GM12878 (cell line): Measurements from ENCODE around the gene HLA-DRB1. TPM values are rescaled to one million over a fixed set of nuclear protein-coding genes. Genes with fewer than 3 reads are reported as not detected.

Source experiments
- ATAC-seq: fragments of 200-7000 bp; cut with Tn5 transposase; 3 replicates; pipeline ENCODE4 v1.9.1; 2020; ENCODE audit warnings: mild to moderate bottlenecking, moderate library complexity
- BruUV-seq: library from RNA; stranded (reverse); fragments of 400-500 nt; replicated peaks from 2 replicates; lab custom pipeline; 2021; lab: Mats Ljungman, UMichigan
- CTCF ChIA-PET: fragments of 300-600 bp; sonication (Branson Sonifier 250); formaldehyde crosslinking; extraction: SDS; loops from one replicate; lab custom pipeline; 2021; ENCODE audit warnings: inconsistent platforms; lab: Yijun Ruan, JAX
- POLR2A ChIA-PET: fragments of 350-600 bp; formaldehyde crosslinking; extraction: SDS; loops from one replicate; lab custom pipeline; 2021; ENCODE audit warnings: inconsistent platforms; lab: Charles Lee
- RAD21 ChIA-PET: fragments of 300-600 bp; sonication (Branson Sonifier 250); formaldehyde crosslinking; loops from one replicate; lab custom pipeline; 2023; ENCODE audit warnings: antibody characterized with exemption; ENCODE audit not compliant: unreplicated experiment; lab: Charles Lee
- SMC1A ChIA-PET: fragments of 300-600 bp; sonication (Branson Sonifier 250); formaldehyde crosslinking; loops from one replicate; lab custom pipeline; 2023; ENCODE audit not compliant: unreplicated experiment, uncharacterized antibody; lab: Charles Lee
- DNase-seq: peaks from one replicate; pipeline ENCODE4 v3.0.0-alpha.2; 2011; ENCODE audit warnings: low read depth, low spot score
- FAIRE-seq: peaks from 3 replicates; lab custom pipeline; 2011; peaks lifted over from hg19 to GRCh38; lab: Jason Lieb, UNC
- H2AFZ ChIP-seq: 2 replicates; pipeline ENCODE4 v1.6.0; 2011; ENCODE audit warnings: low read depth, low read length, control low read depth; ENCODE audit not compliant: control insufficient read depth
- H3K27ac ChIP-seq: 2 replicates; pipeline ENCODE4 v1.5.1; 2011; ENCODE audit warnings: control low read depth; ENCODE audit not compliant: control insufficient read depth, insufficient read depth
- H3K27me3 ChIP-seq, 2 experiments: replicated peaks in 1 of 2; 2 replicates each; pipeline versions ENCODE4 v1.6.0 to v1.6.1; 2011; ENCODE audit warnings: low read length in 1 of 2; ENCODE audit not compliant: control insufficient read depth in 2 of 2, insufficient read depth in 2 of 2
- H3K36me3 ChIP-seq, 2 experiments: 2 replicates each; pipeline ENCODE4 v1.5.1; 2011; ENCODE audit warnings: low read length in 1 of 2; ENCODE audit not compliant: control insufficient read depth in 2 of 2, insufficient read depth in 2 of 2
- H3K4me1 ChIP-seq: 2 replicates; pipeline ENCODE4 v1.6.1; 2011; ENCODE audit warnings: mild to moderate bottlenecking, low read length, moderate library complexity, mixed read lengths; ENCODE audit not compliant: control insufficient read depth, insufficient read depth
- H3K4me2 ChIP-seq: 2 replicates; pipeline ENCODE4 v1.6.0; 2011; ENCODE audit warnings: control low read depth; ENCODE audit not compliant: control insufficient read depth, insufficient read depth
- H3K4me3 ChIP-seq: fragments of 200-600 bp; sonication (generic); 2 replicates; pipeline ENCODE4 v1.5.1; 2016
- H3K79me2 ChIP-seq: 2 replicates; pipeline ENCODE4 v1.6.0; 2011; ENCODE audit warnings: low read length; ENCODE audit not compliant: control insufficient read depth, insufficient read depth
- H3K9ac ChIP-seq: 2 replicates; pipeline ENCODE4 v1.8.0; 2011; ENCODE audit warnings: low read length, control low read depth, mixed read lengths; ENCODE audit not compliant: control insufficient read depth, insufficient read depth
- H3K9me3 ChIP-seq: replicated peaks from 3 replicates; pipeline ENCODE4 v1.5.1; 2011; ENCODE audit warnings: mild to moderate bottlenecking, low read length; ENCODE audit not compliant: control insufficient read depth, insufficient read depth
- H4K20me1 ChIP-seq: 2 replicates; pipeline ENCODE4 v1.6.0; 2011; ENCODE audit not compliant: control insufficient read depth, insufficient read depth
- CBX3 ChIP-seq: fragments of 200-600 bp; sonication (generic); IDR thresholded peaks from 2 replicates; pipeline ENCODE4 v1.6.1; 2016; ENCODE audit warnings: low read depth, borderline replicate concordance
- EGR1 ChIP-seq, 2 experiments: IDR thresholded peaks; 1 replicate in 1 of 2; 2 replicates in 1 of 2; pipeline ENCODE4 v1.6.1; 2011 to 2012; ENCODE audit warnings: low read depth in 2 of 2, low read length in 2 of 2, borderline replicate concordance in 1 of 2, mild to moderate bottlenecking in 1 of 2, moderate library complexity in 1 of 2
- EP300 ChIP-seq, 2 experiments: fragments of 150-350 bp in 1 of 2; IDR thresholded peaks; 2 replicates each; pipeline ENCODE4 v1.6.1; 2011 to 2012; ENCODE audit warnings: low read depth in 2 of 2, low read length in 2 of 2, borderline replicate concordance in 1 of 2, improper control_type of control experiment in 1 of 2, inconsistent platforms in 1 of 2; ENCODE audit not compliant: control insufficient read depth in 1 of 2
- ETV6 ChIP-seq, 2 experiments: fragments of 450-650 bp in 1 of 2; IDR thresholded peaks in 1 of 2; conservative IDR thresholded peaks in 1 of 2; 2 replicates each; pipeline ENCODE4 v1.6.1; 2014; ENCODE audit warnings: antibody characterized with exemption in 1 of 2, borderline replicate concordance in 1 of 2, low read depth in 1 of 2, mild to moderate bottlenecking in 1 of 2, moderate library complexity in 1 of 2
- IKZF2 ChIP-seq, 2 experiments: fragments of 450-650 bp; IDR thresholded peaks; 2 replicates each; pipeline ENCODE4 v1.6.1; 2017; ENCODE audit warnings: mild to moderate bottlenecking in 2 of 2, moderate library complexity in 2 of 2
- MTA3 ChIP-seq: IDR thresholded peaks from 2 replicates; pipeline ENCODE4 v1.6.1; 2012; ENCODE audit warnings: low read length, inconsistent platforms, borderline replicate concordance
- PAX5 ChIP-seq: IDR thresholded peaks from 2 replicates; pipeline ENCODE4 v1.6.1; 2011; ENCODE audit warnings: low read depth, low read length, borderline replicate concordance
- SIX5 ChIP-seq: IDR thresholded peaks from 2 replicates; pipeline ENCODE4 v1.6.1; 2011; ENCODE audit warnings: mild to moderate bottlenecking, low read depth, low read length, moderate library complexity; ENCODE audit not compliant: severe bottlenecking
- SMAD5 ChIP-seq: IDR thresholded peaks from 2 replicates; pipeline ENCODE4 v1.6.1; 2016; ENCODE audit warnings: antibody characterized with exemption, low read depth
- SMC3 ChIP-seq: IDR thresholded peaks from 2 replicates; pipeline ENCODE4 v1.6.1; 2011; ENCODE audit warnings: low read length, improper control_type of control experiment, borderline replicate concordance
- SREBF2 ChIP-seq: IDR thresholded peaks from 2 replicates; pipeline ENCODE4 v1.6.1; 2012; ENCODE audit warnings: mild to moderate bottlenecking, low read length
- SUZ12 ChIP-seq: fragments of 200-600 bp; sonication (generic); IDR thresholded peaks from one replicate; pipeline ENCODE4 v1.6.1; 2018; ENCODE audit warnings: antibody characterized with exemption, mild to moderate bottlenecking; ENCODE audit not compliant: unreplicated experiment
- TAF1 ChIP-seq: IDR thresholded peaks from 2 replicates; pipeline ENCODE4 v1.6.1; 2011; ENCODE audit warnings: mild to moderate bottlenecking, low read depth, low read length, borderline replicate concordance
- WGBS: methylation state at CpG from one replicate; pipeline ENCODE4 v1.1.6; 2016; ENCODE audit warnings: low lambda C conversion rate; ENCODE audit not compliant: insufficient replicate concordance, insufficient coverage; ENCODE audit errors: missing lambda C conversion rate; 5-methylcytosine and 5-hydroxymethylcytosine counted together
- in situ Hi-C: fragments of 300-500 bp; cut with MboI; formaldehyde crosslinking; loops from 9 replicates; pipeline ENCODE4 v1.14.3; 2018; ENCODE audit warnings: mixed read lengths
- intact Hi-C: fragments of 100-400 bp; cut with micrococcal nuclease; formaldehyde crosslinking; loops from one replicate; pipeline ENCODE4 v1.14.2; 2022; ENCODE audit not compliant: unreplicated experiment
- polyA plus RNA-seq, 11 experiments: library from polyadenylated mRNA; depleted of rRNA in 4 of 11; unstranded in 6 of 11; stranded (reverse) in 5 of 11; fragments of >200 nt; fragmentation: Nextera tagmentation in 4 of 11; fragmentation: Illumina TruSeq in 1 of 11; extraction: Ambion mirVana in 4 of 11; extraction: Trizol in 1 of 11; gene quantifications; 1 replicate in 1 of 11; 2 replicates in 10 of 11; pipeline versions ENCODE4 v1.2.1 to v1.2.3, GENCODE V29; 2011 to 2016; ENCODE audit warnings: inconsistent platforms in 2 of 11, missing spikeins in 2 of 11, low read depth in 1 of 11
- total RNA-seq, 4 experiments: library from RNA; depleted of rRNA in 3 of 4; stranded (reverse); fragments of >200 nt in 3 of 4; fragmentation: Illumina TruSeq in 1 of 4; extraction: Trizol in 1 of 4; gene quantifications; 2 replicates each; pipeline versions ENCODE4 v1.2.1 to v1.2.3, GENCODE V29; 2013 to 2021
- TF ChIP-seq, protein P1 (sequence below): fragments of 150-350 bp; IDR thresholded peaks from 2 replicates; pipeline ENCODE4 v1.6.1; 2016; ENCODE audit warnings: low read depth, low read length
- TF ChIP-seq, protein P2 (sequence below): fragments of 450-650 bp; IDR thresholded peaks from 2 replicates; pipeline ENCODE4 v1.6.1; 2018; ENCODE audit warnings: mild to moderate bottlenecking, low read depth, moderate library complexity; ENCODE audit not compliant: partially characterized antibody
- TF ChIP-seq, protein P3 (sequence below): fragments of 450-650 bp; IDR thresholded peaks from 2 replicates; pipeline ENCODE4 v1.6.1; 2017; ENCODE audit warnings: mild to moderate bottlenecking

HLA-DRB1 gene
- total and polyA plus RNA-seq, 10 of the 15 experiments (the other 5 are each of a cell fraction or from before 2014, with no cell fraction given) = 312 to 1,082 (median 604) TPM

DNA sequence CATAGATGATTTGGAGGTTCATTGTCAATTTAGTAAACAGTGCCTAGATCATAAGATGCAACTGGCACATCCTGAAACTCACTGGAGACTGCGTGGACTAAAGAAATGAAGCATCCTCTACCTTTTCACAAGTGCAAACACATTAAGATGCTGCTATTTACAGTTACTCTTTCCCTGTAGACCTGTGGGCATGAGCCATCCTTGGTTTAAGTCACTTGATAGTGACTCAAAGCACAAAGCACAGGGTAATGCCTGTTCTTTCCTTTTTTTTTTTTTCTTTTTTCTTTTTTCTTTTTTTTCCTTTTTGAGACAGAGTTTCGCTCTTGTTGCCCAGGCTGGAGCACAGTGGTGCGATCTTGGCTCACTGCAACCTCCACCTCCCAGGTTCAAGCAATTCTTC lies 37.6 kb upstream of the HLA-DRB1 start:
- no TSS peak for BruUV-seq
- Histone ChIP-seq H3K4me3 (no peak overlapping the region), H3K9me3 (no peaks in the 10 kb centered on the region), H3K27me3 (no peaks in the 10 kb centered on the region), H3K27ac (no peak overlapping the region), H3K36me3 (no peaks in the 10 kb centered on the region), H3K4me1 (peaks cover 11% of the 10 kb centered on the region), H3K4me2 (no peak overlapping the region), H2AFZ (no peak overlapping the region), H3K79me2 (no peaks in the 10 kb centered on the region; the same call in 1 of the 2 replicates), H4K20me1 (no peaks in the 10 kb centered on the region), H3K9ac (no peak overlapping the region)
- 0% methylated on average over 1 of the region's 3 CpGs for WGBS
- ChIA-PET POLR2A (interaction anchor here (1.0 to 2.0 kb wide), 4 partner anchors 10 to 154 kb away, joined by 3 to 16 read pairs (median 5); partner anchors contain the start of genes HLA-DQA1 and HLA-DQB1), RAD21 (interaction anchor here (1.0 to 1.8 kb wide), 2 partner anchors 50 to 65 kb away, joined by 3 to 5 read pairs; no protein-coding TSS in a partner anchor), SMC1A (no interaction called here), CTCF (no interaction called here)
- no peak for FAIRE-seq
- DNase-seq = no peak
- in situ Hi-C loops = no loop called here
- intact Hi-C loops = no loop called here
- ATAC-seq = 0 out of 3 replicates have a peak, but pooled peaks have one; percentile 2
- TF ChIP-seq ETV6 (conservative IDR thresholded peaks at IDR 0.05 in 1 of 2, IDR thresholded peaks at IDR 0.05 in 1 of 2; ENCODE audit: borderline replicate concordance in 1 of 2, low read depth in 1 of 2) (no peak), SIX5 (no peak), SMC3 (no peak), EGR1 (IDR thresholded peaks at IDR 0.05; ENCODE audit: borderline replicate concordance in 1 of 2, low read depth in 2 of 2, low read length in 2 of 2) (no peak), TAF1 (no peak), SMAD5 (no peak), MTA3 (no peak), EP300 (IDR thresholded peaks at IDR 0.05; ENCODE audit: borderline replicate concordance in 1 of 2, control insufficient read depth in 1 of 2, low read depth in 2 of 2, low read length in 2 of 2) (no peak), SREBF2 (no peak), PAX5 (no peak), CBX3 (no peak), SUZ12 (no peak), IKZF2 (IDR thresholded peaks at IDR 0.05) (no peak)
- TF ChIP-seq, protein P1, sequence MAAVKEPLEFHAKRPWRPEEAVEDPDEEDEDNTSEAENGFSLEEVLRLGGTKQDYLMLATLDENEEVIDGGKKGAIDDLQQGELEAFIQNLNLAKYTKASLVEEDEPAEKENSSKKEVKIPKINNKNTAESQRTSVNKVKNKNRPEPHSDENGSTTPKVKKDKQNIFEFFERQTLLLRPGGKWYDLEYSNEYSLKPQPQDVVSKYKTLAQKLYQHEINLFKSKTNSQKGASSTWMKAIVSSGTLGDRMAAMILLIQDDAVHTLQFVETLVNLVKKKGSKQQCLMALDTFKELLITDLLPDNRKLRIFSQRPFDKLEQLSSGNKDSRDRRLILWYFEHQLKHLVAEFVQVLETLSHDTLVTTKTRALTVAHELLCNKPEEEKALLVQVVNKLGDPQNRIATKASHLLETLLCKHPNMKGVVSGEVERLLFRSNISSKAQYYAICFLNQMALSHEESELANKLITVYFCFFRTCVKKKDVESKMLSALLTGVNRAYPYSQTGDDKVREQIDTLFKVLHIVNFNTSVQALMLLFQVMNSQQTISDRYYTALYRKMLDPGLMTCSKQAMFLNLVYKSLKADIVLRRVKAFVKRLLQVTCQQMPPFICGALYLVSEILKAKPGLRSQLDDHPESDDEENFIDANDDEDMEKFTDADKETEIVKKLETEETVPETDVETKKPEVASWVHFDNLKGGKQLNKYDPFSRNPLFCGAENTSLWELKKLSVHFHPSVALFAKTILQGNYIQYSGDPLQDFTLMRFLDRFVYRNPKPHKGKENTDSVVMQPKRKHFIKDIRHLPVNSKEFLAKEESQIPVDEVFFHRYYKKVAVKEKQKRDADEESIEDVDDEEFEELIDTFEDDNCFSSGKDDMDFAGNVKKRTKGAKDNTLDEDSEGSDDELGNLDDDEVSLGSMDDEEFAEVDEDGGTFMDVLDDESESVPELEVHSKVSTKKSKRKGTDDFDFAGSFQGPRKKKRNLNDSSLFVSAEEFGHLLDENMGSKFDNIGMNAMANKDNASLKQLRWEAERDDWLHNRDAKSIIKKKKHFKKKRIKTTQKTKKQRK = no peak
- TF ChIP-seq, protein P2, sequence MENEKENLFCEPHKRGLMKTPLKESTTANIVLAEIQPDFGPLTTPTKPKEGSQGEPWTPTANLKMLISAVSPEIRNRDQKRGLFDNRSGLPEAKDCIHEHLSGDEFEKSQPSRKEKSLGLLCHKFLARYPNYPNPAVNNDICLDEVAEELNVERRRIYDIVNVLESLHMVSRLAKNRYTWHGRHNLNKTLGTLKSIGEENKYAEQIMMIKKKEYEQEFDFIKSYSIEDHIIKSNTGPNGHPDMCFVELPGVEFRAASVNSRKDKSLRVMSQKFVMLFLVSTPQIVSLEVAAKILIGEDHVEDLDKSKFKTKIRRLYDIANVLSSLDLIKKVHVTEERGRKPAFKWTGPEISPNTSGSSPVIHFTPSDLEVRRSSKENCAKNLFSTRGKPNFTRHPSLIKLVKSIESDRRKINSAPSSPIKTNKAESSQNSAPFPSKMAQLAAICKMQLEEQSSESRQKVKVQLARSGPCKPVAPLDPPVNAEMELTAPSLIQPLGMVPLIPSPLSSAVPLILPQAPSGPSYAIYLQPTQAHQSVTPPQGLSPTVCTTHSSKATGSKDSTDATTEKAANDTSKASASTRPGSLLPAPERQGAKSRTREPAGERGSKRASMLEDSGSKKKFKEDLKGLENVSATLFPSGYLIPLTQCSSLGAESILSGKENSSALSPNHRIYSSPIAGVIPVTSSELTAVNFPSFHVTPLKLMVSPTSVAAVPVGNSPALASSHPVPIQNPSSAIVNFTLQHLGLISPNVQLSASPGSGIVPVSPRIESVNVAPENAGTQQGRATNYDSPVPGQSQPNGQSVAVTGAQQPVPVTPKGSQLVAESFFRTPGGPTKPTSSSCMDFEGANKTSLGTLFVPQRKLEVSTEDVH = no peak
- TF ChIP-seq, protein P3, sequence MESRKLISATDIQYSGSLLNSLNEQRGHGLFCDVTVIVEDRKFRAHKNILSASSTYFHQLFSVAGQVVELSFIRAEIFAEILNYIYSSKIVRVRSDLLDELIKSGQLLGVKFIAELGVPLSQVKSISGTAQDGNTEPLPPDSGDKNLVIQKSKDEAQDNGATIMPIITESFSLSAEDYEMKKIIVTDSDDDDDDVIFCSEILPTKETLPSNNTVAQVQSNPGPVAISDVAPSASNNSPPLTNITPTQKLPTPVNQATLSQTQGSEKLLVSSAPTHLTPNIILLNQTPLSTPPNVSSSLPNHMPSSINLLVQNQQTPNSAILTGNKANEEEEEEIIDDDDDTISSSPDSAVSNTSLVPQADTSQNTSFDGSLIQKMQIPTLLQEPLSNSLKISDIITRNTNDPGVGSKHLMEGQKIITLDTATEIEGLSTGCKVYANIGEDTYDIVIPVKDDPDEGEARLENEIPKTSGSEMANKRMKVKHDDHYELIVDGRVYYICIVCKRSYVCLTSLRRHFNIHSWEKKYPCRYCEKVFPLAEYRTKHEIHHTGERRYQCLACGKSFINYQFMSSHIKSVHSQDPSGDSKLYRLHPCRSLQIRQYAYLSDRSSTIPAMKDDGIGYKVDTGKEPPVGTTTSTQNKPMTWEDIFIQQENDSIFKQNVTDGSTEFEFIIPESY = no peak
